ENCODE measurements around the gene LY6G5C. TPM values are rescaled to one million over a fixed set of nuclear protein-coding genes. Genes with fewer than 3 reads are reported as not detected.

Gene LY6G5C
- total RNA-seq, 4 donors from 2014 or later: 0.54 to 7.9 (median 0.83) TPM; not detected in 1

- TF ChIP-seq, protein P1, sequence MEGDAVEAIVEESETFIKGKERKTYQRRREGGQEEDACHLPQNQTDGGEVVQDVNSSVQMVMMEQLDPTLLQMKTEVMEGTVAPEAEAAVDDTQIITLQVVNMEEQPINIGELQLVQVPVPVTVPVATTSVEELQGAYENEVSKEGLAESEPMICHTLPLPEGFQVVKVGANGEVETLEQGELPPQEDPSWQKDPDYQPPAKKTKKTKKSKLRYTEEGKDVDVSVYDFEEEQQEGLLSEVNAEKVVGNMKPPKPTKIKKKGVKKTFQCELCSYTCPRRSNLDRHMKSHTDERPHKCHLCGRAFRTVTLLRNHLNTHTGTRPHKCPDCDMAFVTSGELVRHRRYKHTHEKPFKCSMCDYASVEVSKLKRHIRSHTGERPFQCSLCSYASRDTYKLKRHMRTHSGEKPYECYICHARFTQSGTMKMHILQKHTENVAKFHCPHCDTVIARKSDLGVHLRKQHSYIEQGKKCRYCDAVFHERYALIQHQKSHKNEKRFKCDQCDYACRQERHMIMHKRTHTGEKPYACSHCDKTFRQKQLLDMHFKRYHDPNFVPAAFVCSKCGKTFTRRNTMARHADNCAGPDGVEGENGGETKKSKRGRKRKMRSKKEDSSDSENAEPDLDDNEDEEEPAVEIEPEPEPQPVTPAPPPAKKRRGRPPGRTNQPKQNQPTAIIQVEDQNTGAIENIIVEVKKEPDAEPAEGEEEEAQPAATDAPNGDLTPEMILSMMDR (IDR thresholded peaks at IDR 0.05): peak in 1 of 6 experiments; percentile 17
- no peak for TF ChIP-seq POLR2A (IDR thresholded peaks at IDR 0.05)
- Histone ChIP-seq H3K36me3 (peaks cover 62 to 63% of the 10 kb centered on the region in 2 donors), H3K4me1 (no peaks in the 10 kb centered on the region), H3K27me3 (no peaks in the 10 kb centered on the region), H3K27ac (no peak overlapping the region), H3K4me3 (replicated peaks in 1 of 3) (no peak overlapping the region), H3K9me3 (no peaks in the 10 kb centered on the region)
- no peak for DNase-seq
- 81 to 83% methylated on average over 11 of the region's 11 CpGs for WGBS, 2 donors
- intact Hi-C loops (cut with DNase I): loop anchor here (5.0 kb wide), 1 partner anchor 43 kb away; no protein-coding TSS in a partner anchor
Observed at GRCh38 chr6:31689249-31690110, 8.6 kb upstream of the LY6G5C start.

GRCh38 chr6:31687860-31688693 is 7.2 kb upstream of the LY6G5C start:
- H3K36me3 ChIP-seq: peaks cover 52 to 63% of the 10 kb centered on the region in 2 donors

GRCh38 chr6:31687321-31687720 is 6.5 kb upstream of the LY6G5C start:
- Histone ChIP-seq H3K27ac (no peak overlapping the region), H3K27me3 (no peaks in the 10 kb centered on the region), H3K9me3 (no peaks in the 10 kb centered on the region), H3K4me1 (peaks cover 3 to 7% of the 10 kb centered on the region in 2 donors), H3K4me3 (replicated peaks in 1 of 3) (no peak overlapping the region), H3K36me3 (peaks cover 45 to 55% of the 10 kb centered on the region in 2 donors)
- WGBS, 2 donors: 85 to 86% methylated on average over 8 of the region's 8 CpGs
- no peak for DNase-seq
- intact Hi-C loops (cut with DNase I): loop anchor here (5.0 kb wide), 1 partner anchor 45 kb away; no protein-coding TSS in a partner anchor
- TF ChIP-seq, protein P1 (IDR thresholded peaks at IDR 0.05): no peak
- TF ChIP-seq POLR2A (IDR thresholded peaks at IDR 0.05): no peak

More at GRCh38 chr6:31687860-31688693, 7.2 kb upstream of the LY6G5C start:
- TF ChIP-seq, protein P1 (IDR thresholded peaks at IDR 0.05): no peak
- no peak for TF ChIP-seq POLR2A (IDR thresholded peaks at IDR 0.05)
- intact Hi-C loops (cut with DNase I): loop anchor here (5.0 kb wide), 1 partner anchor 44 kb away; no protein-coding TSS in a partner anchor
- 84 to 93% methylated on average over 9 to 12 of the region's 14 CpGs for WGBS, 2 donors
- Histone ChIP-seq H3K27me3 (no peaks in the 10 kb centered on the region), H3K9me3 (no peaks in the 10 kb centered on the region), H3K27ac (no peak overlapping the region), H3K4me1 (peaks cover 0 to 3% of the 10 kb centered on the region in 2 donors), H3K4me3 (replicated peaks in 1 of 3) (no peak overlapping the region)
- no peak for DNase-seq

GRCh38 chr6:31686483-31686882 is 5.6 kb upstream of the LY6G5C start:
- TF ChIP-seq, protein P1 (IDR thresholded peaks at IDR 0.05): no peak
- TF ChIP-seq POLR2A (IDR thresholded peaks at IDR 0.05): no peak
- intact Hi-C loops (cut with DNase I): loop anchor here (5.0 kb wide), 1 partner anchor 46 kb away; no protein-coding TSS in a partner anchor
- DNase-seq: no peak
- H3K4me1 ChIP-seq: peaks cover 7 to 11% of the 10 kb centered on the region in 2 donors
- H3K9me3 ChIP-seq: no peaks in the 10 kb centered on the region
- peaks cover 41 to 48% of the 10 kb centered on the region in 2 donors for H3K36me3 ChIP-seq
- 82 to 92% methylated on average over 5 of the region's 5 CpGs for WGBS, 2 donors
- no peaks in the 10 kb centered on the region for H3K27me3 ChIP-seq
- H3K27ac ChIP-seq: no peak overlapping the region
- no peak overlapping the region for H3K4me3 ChIP-seq (replicated peaks in 1 of 3)

Measured in thyroid gland (tissue), 4 donors.